H9 (cell line): ENCODE results near the gene C5orf34. TPM values are rescaled to one million over a fixed set of nuclear protein-coding genes. Genes with fewer than 3 reads are reported as not detected.

ENCODE experiments used
- DNase-seq: peaks from one replicate; pipeline ENCODE4 v3.0.0-alpha.2; 2017
- H2AFZ ChIP-seq: one replicate; pipeline ENCODE4 v1.6.1; 2013; ENCODE audit warnings: mild to moderate bottlenecking, low read length, control low read depth, moderate library complexity
- H2AK5ac ChIP-seq: 2 replicates; pipeline ENCODE4 v1.6.1; 2013; ENCODE audit warnings: low read length, control low read depth, mixed read lengths; ENCODE audit not compliant: insufficient read length
- H2BK120ac ChIP-seq: one replicate; pipeline ENCODE4 v1.6.1; 2013; ENCODE audit warnings: low read depth, mild to moderate bottlenecking, low read length, control low read depth, inconsistent platforms; ENCODE audit not compliant: poor library complexity, severe bottlenecking
- H2BK12ac ChIP-seq: 2 replicates; pipeline ENCODE4 v1.6.1; 2013; ENCODE audit warnings: low read length, control low read depth, mixed read lengths, low read depth; ENCODE audit not compliant: insufficient read length
- H2BK15ac ChIP-seq: 2 replicates; pipeline ENCODE4 v1.6.1; 2013; ENCODE audit warnings: low read depth, low read length, control low read depth
- H2BK20ac ChIP-seq: one replicate; pipeline ENCODE4 v1.6.1; 2013; ENCODE audit warnings: low read depth, mild to moderate bottlenecking, low read length, control low read depth, inconsistent platforms; ENCODE audit not compliant: poor library complexity, severe bottlenecking
- H2BK5ac ChIP-seq: 2 replicates; pipeline ENCODE4 v1.6.1; 2013; ENCODE audit warnings: low read length, control low read depth, mixed read lengths; ENCODE audit not compliant: insufficient read length
- H3K14ac ChIP-seq: 2 replicates; pipeline ENCODE4 v1.6.1; 2013; ENCODE audit warnings: low read length, control low read depth; ENCODE audit not compliant: insufficient read depth
- H3K18ac ChIP-seq: 2 replicates; pipeline ENCODE4 v1.6.1; 2013; ENCODE audit warnings: low read depth, mild to moderate bottlenecking, mixed read lengths, low read length, control low read depth; ENCODE audit not compliant: insufficient read length
- H3K23ac ChIP-seq: 2 replicates; pipeline ENCODE4 v1.6.1; 2013; ENCODE audit warnings: low read length, control low read depth, mixed read lengths, low read depth; ENCODE audit not compliant: insufficient read length
- H3K23me2 ChIP-seq: 2 replicates; pipeline ENCODE4 v1.6.1; 2013; ENCODE audit warnings: low read depth, mild to moderate bottlenecking, mixed read lengths, low read length, control low read depth; ENCODE audit not compliant: insufficient read length, poor library complexity, severe bottlenecking
- H3K27ac ChIP-seq: 2 replicates; pipeline ENCODE4 v1.5.1; 2013; ENCODE audit warnings: low read length, control low read depth, mixed read lengths, low read depth; ENCODE audit not compliant: insufficient read length
- H3K27me3 ChIP-seq: 2 replicates; pipeline ENCODE4 v1.6.1; 2013; ENCODE audit warnings: low read length, control low read depth, inconsistent platforms; ENCODE audit not compliant: insufficient read depth
- H3K4ac ChIP-seq: 2 replicates; pipeline ENCODE4 v1.6.1; 2013; ENCODE audit warnings: low read depth, mild to moderate bottlenecking, control low read depth, inconsistent platforms, low read length, moderate library complexity
- H3K4me1 ChIP-seq: 2 replicates; pipeline ENCODE4 v1.6.1; 2013; ENCODE audit warnings: low read length, control low read depth, inconsistent platforms; ENCODE audit not compliant: insufficient read depth
- H3K4me2 ChIP-seq: 2 replicates; pipeline ENCODE4 v1.6.1; 2013; ENCODE audit warnings: low read length, control low read depth, mixed read lengths; ENCODE audit not compliant: insufficient read length, insufficient read depth
- H3K56ac ChIP-seq: 2 replicates; pipeline ENCODE4 v1.6.1; 2013; ENCODE audit warnings: low read depth, mild to moderate bottlenecking, mixed read lengths, low read length, control low read depth; ENCODE audit not compliant: insufficient read length
- H3K79me1 ChIP-seq: 2 replicates; pipeline ENCODE4 v1.6.1; 2013; ENCODE audit warnings: low read depth, mild to moderate bottlenecking, moderate library complexity, low read length, control low read depth, inconsistent platforms; ENCODE audit not compliant: insufficient read depth, poor library complexity, severe bottlenecking
- H3K79me2 ChIP-seq: 2 replicates; pipeline ENCODE4 v1.6.1; 2013; ENCODE audit warnings: low read length, control low read depth, inconsistent platforms; ENCODE audit not compliant: insufficient read depth
- H3K9ac ChIP-seq: 2 replicates; pipeline ENCODE4 v1.6.1; 2013; ENCODE audit warnings: low read length, control low read depth, mixed read lengths; ENCODE audit not compliant: insufficient read length; ENCODE audit errors: extremely low read depth
- H3K9me3 ChIP-seq: one replicate; pipeline ENCODE4 v1.6.1; 2013; ENCODE audit warnings: low read depth, low read length, inconsistent platforms; ENCODE audit not compliant: control insufficient read depth
- H3T11ph ChIP-seq: one replicate; pipeline ENCODE4 v1.6.1; 2013; ENCODE audit warnings: mild to moderate bottlenecking, low read length, control low read depth, inconsistent platforms
- H4K20me1 ChIP-seq: one replicate; pipeline ENCODE4 v1.6.1; 2013; ENCODE audit not compliant: control insufficient read depth, insufficient read length, insufficient read depth
- H4K5ac ChIP-seq: 2 replicates; pipeline ENCODE4 v1.6.1; 2013; ENCODE audit warnings: low read depth, mild to moderate bottlenecking, mixed read lengths, low read length, control low read depth; ENCODE audit not compliant: insufficient read length
- H4K8ac ChIP-seq: replicated peaks from 2 replicates; pipeline ENCODE4 v1.6.1; 2013; ENCODE audit warnings: low read length, control low read depth, mixed read lengths, low read depth; ENCODE audit not compliant: insufficient read length
- H4K91ac ChIP-seq: 2 replicates; pipeline ENCODE4 v1.6.1; 2013; ENCODE audit warnings: low read depth, mild to moderate bottlenecking, moderate library complexity, mixed read lengths, low read length, control low read depth; ENCODE audit not compliant: insufficient read length
- H3K27ac Mint-ChIP-seq, 3 experiments: 2 replicates in 2 of 3; 3 replicates in 1 of 3; pipeline ENCODE4 v1.8.0; 2020 to 2021; ENCODE audit warnings: mixed read lengths in 3 of 3, mild to moderate bottlenecking in 1 of 3, moderate library complexity in 1 of 3
- H3K27me3 Mint-ChIP-seq: 2 replicates; pipeline ENCODE4 v1.8.0; 2021; ENCODE audit warnings: low read depth, mild to moderate bottlenecking, moderate library complexity, mixed read lengths
- H3K36me3 Mint-ChIP-seq, 3 experiments: 2 replicates in 2 of 3; 3 replicates in 1 of 3; pipeline ENCODE4 v1.8.0; 2020 to 2021; ENCODE audit warnings: low read depth in 3 of 3, mixed read lengths in 3 of 3; ENCODE audit not compliant: insufficient read depth in 1 of 3
- H3K4me1 Mint-ChIP-seq, 2 experiments: 2 replicates each; pipeline ENCODE4 v1.8.0; 2020; ENCODE audit warnings: mixed read lengths in 2 of 2
- H3K4me3 Mint-ChIP-seq, 2 experiments: 2 replicates in 1 of 2; 3 replicates in 1 of 2; pipeline ENCODE4 v1.8.0; 2020 to 2021; ENCODE audit warnings: mild to moderate bottlenecking in 2 of 2, mixed read lengths in 2 of 2, moderate library complexity in 1 of 2
- H3K9me3 Mint-ChIP-seq, 2 experiments: 2 replicates in 1 of 2; 3 replicates in 1 of 2; pipeline ENCODE4 v1.8.0; 2020; ENCODE audit warnings: mild to moderate bottlenecking in 2 of 2, mixed read lengths in 2 of 2, moderate library complexity in 1 of 2
- CTCF ChIP-seq: fragments of 200-600 bp; sonication (generic); conservative IDR thresholded peaks from 3 replicates; pipeline ENCODE4 v1.8.0; 2021; ENCODE audit warnings: antibody characterized with exemption, mild to moderate bottlenecking
- total RNA-seq: library from RNA; stranded (reverse); gene quantifications from 2 replicates; pipeline ENCODE4 v1.2.1, GENCODE V29; 2021

The C5orf34 gene
- total RNA-seq, 1 experiment from 2014 or later: 7.7 TPM

GRCh38 chr5:43561356-43561755 lies 46.4 kb upstream of the C5orf34 start:
- H4K20me1 ChIP-seq: no peaks in the 10 kb centered on the region
- no peak for TF ChIP-seq CTCF
- no peak overlapping the region for H3K4ac ChIP-seq
- Mint-ChIP-seq H3K4me1 (peaks cover 9 to 10% of the 10 kb centered on the region in 2 experiments; a peak in 3 of 4 replicates), H3K27ac (no peak overlapping the region), H3K36me3 (peaks cover 0 to 2% (median 0%) of the 10 kb centered on the region in 3 experiments; a peak in 2 of 7 replicates), H3K9me3 (peaks cover 0 to 2% of the 10 kb centered on the region in 2 experiments; a peak in 1 of 5 replicates), H3K4me3 (no peak overlapping the region), H3K27me3 (no peaks in the 10 kb centered on the region; the same call in 1 of the 2 replicates)
- no peak for DNase-seq
- H3K9me3 ChIP-seq: no peaks in the 10 kb centered on the region
- no peaks in the 10 kb centered on the region for H3K79me1 ChIP-seq
- no peak overlapping the region for H3K27ac ChIP-seq
- H2BK12ac ChIP-seq: no peak overlapping the region
- H2AK5ac ChIP-seq: no peak overlapping the region
- H3K23ac ChIP-seq: no peak overlapping the region
- H2BK120ac ChIP-seq: no peak overlapping the region
- H3K56ac ChIP-seq: no peak overlapping the region
- H3K23me2 ChIP-seq: peaks cover 4% of the 10 kb centered on the region
- H3K27me3 ChIP-seq: no peaks in the 10 kb centered on the region
- no peak overlapping the region for H2AFZ ChIP-seq
- H4K8ac ChIP-seq: no peak overlapping the region
- no peak overlapping the region for H3K9ac ChIP-seq
- no peaks in the 10 kb centered on the region for H3K4me1 ChIP-seq
- H2BK5ac ChIP-seq: no peak overlapping the region
- no peak overlapping the region for H3K18ac ChIP-seq
- no peak overlapping the region for H3K4me2 ChIP-seq
- H3K14ac ChIP-seq: no peak overlapping the region
- no peak overlapping the region for H4K5ac ChIP-seq
- no peak overlapping the region for H4K91ac ChIP-seq
- H3K79me2 ChIP-seq: no peaks in the 10 kb centered on the region
- no peak overlapping the region for H3T11ph ChIP-seq
- no peak overlapping the region for H2BK20ac ChIP-seq
- no peak overlapping the region for H2BK15ac ChIP-seq
